Hematopoietic multipotent progenitor cell (in vitro differentiated cells): Measurements from ENCODE around the gene TCN1. TPM values are rescaled to one million over a fixed set of nuclear protein-coding genes. Genes with fewer than 3 reads are reported as not detected.
"Not testable (repeated sequence)": the region's sequence is repeated elsewhere in the genome, so short reads cannot be mapped to it uniquely, and the experiment has no call there.

Experiments
- DNase-seq, 3 donors: peaks; one replicate each; pipeline ENCODE4 v3.0.0-alpha.2; 2011 to 2015; ENCODE audit warnings: low read depth in 2 of 3, low spot score in 2 of 3
- total RNA-seq: library from RNA; depleted of rRNA; stranded (reverse); fragments of >200 nt; gene quantifications from one replicate; pipeline ENCODE4 v1.2.3, GENCODE V29; 2012

Gene TCN1
- under 0.01 TPM for total RNA-seq

- peak in 1 of 3 donors; percentile 37 for DNase-seq
Observed at GRCh38 chr11:59866397-59866796, at the start of gene TCN1. TSS of gene TCN1 (minus strand) at chr11:59866487. CDS start at chr11:59866470, 17 bp downstream.

- DNase-seq = not testable (repeated sequence)
Observed at GRCh38 chr11:59903569-59903968, 37.3 kb upstream of the TCN1 start.

GRCh38 chr11:59901306-59901705 is 35.0 kb upstream of the TCN1 start:
- DNase-seq = no peak

GRCh38 chr11:59900366-59901126 is 34.3 kb upstream of the TCN1 start:
- no peak for DNase-seq

- peak in 1 of 3 donors; percentile 6 for DNase-seq
Observed at GRCh38 chr11:59899532-59899931, 33.2 kb upstream of the TCN1 start.

- no peak for DNase-seq
Observed at GRCh38 chr11:59898650-59899049, 32.4 kb upstream of the TCN1 start.

- DNase-seq = no peak
Observed at GRCh38 chr11:59898046-59898445, 31.8 kb upstream of the TCN1 start.

- DNase-seq = no peak
Observed at GRCh38 chr11:59894616-59895015, 28.3 kb upstream of the TCN1 start.

GRCh38 chr11:59891781-59892181 is 25.5 kb upstream of the TCN1 start:
- DNase-seq = peak in 2 of 3 donors; percentile 30 to 61

- not testable (repeated sequence) for DNase-seq
Observed at GRCh38 chr11:59887156-59887555, 20.9 kb upstream of the TCN1 start.

GRCh38 chr11:59883597-59883996 is 17.3 kb upstream of the TCN1 start:
- DNase-seq = no peak

GRCh38 chr11:59879567-59879966 is 13.3 kb upstream of the TCN1 start:
- DNase-seq = no peak

GRCh38 chr11:59878575-59878974 is 12.3 kb upstream of the TCN1 start, which contains the start of gene OOSP3:
TSS of gene OOSP3 (plus strand) at chr11:59878782. CDS start at chr11:59878809, 27 bp downstream.
- DNase-seq = no peak

GRCh38 chr11:59877784-59878183 is 11.5 kb upstream of the TCN1 start:
- DNase-seq = no peak

- DNase-seq = no peak
Observed at GRCh38 chr11:59877325-59877724, 11.0 kb upstream of the TCN1 start.

- DNase-seq = no peak
Observed at GRCh38 chr11:59875856-59876519, 9.7 kb upstream of the TCN1 start.

- no peak for DNase-seq
Observed at GRCh38 chr11:59872076-59872475, 5.8 kb upstream of the TCN1 start.

GRCh38 chr11:59867946-59868345 is 1.7 kb upstream of the TCN1 start:
- no peak for DNase-seq

- DNase-seq = no peak
Observed at GRCh38 chr11:59866836-59867235, 549 bp upstream of the TCN1 start.

- DNase-seq = no peak
Observed at GRCh38 chr11:59865031-59865430, 1.3 kb downstream of the TCN1 start.

- DNase-seq = no peak
Observed at GRCh38 chr11:59862252-59862651, 4.0 kb downstream of the TCN1 start.

GRCh38 chr11:59859673-59860072 is 6.6 kb downstream of the TCN1 start:
- peak in 1 of 3 donors; percentile 10 for DNase-seq
